ENCODE measurements around the gene STK38L.

Gene STK38L

DNA sequence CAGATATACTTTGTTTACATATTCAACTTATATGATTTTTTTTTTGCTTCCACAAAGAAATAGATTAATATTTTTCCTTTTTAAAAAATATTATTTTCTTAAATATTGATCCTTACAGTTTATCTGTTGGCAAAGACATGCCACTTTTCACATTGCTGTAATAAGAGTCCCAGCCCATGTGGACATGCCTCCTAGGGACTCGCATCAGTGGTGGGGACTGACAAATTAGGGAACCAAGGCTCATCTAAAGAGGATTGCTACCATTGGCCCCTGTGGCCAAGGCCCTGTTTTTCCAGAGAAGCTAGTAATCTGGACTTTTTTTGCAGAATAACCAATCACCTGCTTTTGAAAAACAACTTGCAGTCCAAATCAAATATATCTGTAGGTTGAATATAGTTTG is 60.8 kb downstream of the STK38L start:
- peak overlapping the region; percentile 42 for H3K27ac ChIP-seq
- no peak overlapping the region for H3K4me3 ChIP-seq (ENCODE audit: low read depth in 1 of 2, low read length in 1 of 2)
- H3K27me3 ChIP-seq: no peaks in the 10 kb centered on the region
- TF ChIP-seq, protein P1, sequence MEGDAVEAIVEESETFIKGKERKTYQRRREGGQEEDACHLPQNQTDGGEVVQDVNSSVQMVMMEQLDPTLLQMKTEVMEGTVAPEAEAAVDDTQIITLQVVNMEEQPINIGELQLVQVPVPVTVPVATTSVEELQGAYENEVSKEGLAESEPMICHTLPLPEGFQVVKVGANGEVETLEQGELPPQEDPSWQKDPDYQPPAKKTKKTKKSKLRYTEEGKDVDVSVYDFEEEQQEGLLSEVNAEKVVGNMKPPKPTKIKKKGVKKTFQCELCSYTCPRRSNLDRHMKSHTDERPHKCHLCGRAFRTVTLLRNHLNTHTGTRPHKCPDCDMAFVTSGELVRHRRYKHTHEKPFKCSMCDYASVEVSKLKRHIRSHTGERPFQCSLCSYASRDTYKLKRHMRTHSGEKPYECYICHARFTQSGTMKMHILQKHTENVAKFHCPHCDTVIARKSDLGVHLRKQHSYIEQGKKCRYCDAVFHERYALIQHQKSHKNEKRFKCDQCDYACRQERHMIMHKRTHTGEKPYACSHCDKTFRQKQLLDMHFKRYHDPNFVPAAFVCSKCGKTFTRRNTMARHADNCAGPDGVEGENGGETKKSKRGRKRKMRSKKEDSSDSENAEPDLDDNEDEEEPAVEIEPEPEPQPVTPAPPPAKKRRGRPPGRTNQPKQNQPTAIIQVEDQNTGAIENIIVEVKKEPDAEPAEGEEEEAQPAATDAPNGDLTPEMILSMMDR (IDR thresholded peaks at IDR 0.05): no peak
- H3K36me3 ChIP-seq: peaks cover 78% of the 10 kb centered on the region
- no peaks in the 10 kb centered on the region for H3K4me1 ChIP-seq (ENCODE audit: control insufficient read depth in 1 of 2, insufficient read depth in 1 of 2, low read depth in 1 of 2, low read length in 1 of 2)
- H3K9me3 ChIP-seq: no peaks in the 10 kb centered on the region

DNA sequence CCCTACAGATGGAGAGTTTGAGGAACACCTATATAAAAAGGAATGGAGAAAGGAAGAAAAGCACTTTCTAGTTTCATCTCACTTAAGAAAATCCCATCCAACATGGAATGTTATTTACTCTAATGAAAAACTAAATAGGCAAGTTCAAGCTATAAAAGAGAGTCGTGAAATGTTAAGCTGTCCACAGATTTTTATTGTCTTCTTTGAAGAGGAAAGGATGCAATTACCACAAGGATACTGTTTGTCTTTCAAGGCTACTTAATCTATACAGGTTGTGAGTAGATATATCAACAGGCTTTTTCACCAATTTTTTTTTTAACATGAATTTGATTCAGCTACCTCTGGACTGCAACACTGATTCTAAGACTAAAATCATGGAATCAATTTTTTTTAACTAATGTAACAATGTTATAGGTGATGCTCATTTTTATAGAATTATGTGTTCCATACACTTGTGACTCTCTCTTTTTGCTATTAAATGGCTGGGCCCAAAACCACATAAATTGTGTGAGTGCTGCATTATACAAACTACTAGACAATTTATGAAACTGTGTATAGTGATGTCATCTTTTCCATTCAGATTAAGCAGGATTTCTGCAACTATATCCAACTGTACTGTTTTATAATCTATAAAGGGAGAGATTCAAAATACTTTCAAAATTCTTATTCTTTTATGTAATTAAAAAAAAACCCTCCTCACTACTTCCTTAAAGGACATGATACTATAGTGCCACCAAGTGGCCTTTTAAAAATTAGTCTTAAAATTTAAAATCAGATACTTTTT is 61.8 kb downstream of the STK38L start:
- H3K27me3 ChIP-seq: no peaks in the 10 kb centered on the region
- no peaks in the 10 kb centered on the region for H3K9me3 ChIP-seq
- H3K4me3 ChIP-seq (ENCODE audit: low read depth in 1 of 2, low read length in 1 of 2): no peak overlapping the region
- H3K4me1 ChIP-seq (ENCODE audit: control insufficient read depth in 1 of 2, insufficient read depth in 1 of 2, low read depth in 1 of 2, low read length in 1 of 2): no peaks in the 10 kb centered on the region
- TF ChIP-seq, protein P1 (IDR thresholded peaks at IDR 0.05): no peak
- H3K36me3 ChIP-seq: peaks cover 78% of the 10 kb centered on the region
- peak overlapping the region; percentile 42 for H3K27ac ChIP-seq

DNA sequence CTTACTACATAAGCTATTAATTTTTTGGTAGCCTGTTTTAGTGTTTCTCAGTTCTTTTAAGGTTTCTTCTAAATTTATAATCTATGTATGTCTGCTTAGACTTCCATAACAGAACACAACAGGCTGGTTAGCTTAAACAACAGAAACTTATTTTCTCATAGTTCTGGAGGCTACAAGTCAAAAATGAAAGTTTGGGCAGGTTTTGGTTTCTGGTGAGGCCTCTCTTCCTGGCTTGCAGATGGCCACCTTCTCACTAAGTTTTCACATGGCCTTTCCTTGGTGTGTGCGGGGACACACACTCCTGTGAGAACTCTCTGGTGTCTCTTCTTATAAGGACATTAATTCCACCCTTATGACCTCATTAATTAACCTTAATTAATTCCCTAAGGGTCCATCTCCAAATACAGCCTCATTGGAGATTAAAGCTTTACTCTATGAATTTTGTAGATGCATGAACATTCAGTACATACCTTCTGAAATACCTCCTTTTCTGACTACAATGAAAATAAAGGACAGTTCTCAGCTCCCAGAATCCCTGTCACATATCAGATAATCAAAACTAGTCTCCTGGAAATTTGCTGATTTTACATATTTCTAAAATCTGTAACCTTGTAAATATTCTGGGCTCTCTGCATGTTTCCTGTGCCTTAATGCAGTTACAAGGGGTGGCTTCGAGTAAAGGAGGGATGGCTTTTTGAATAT is 65.4 kb downstream of the STK38L start:
- TF ChIP-seq, protein P1 (IDR thresholded peaks at IDR 0.05): no peak
- H3K4me1 ChIP-seq (ENCODE audit: control insufficient read depth in 1 of 2, insufficient read depth in 1 of 2, low read depth in 1 of 2, low read length in 1 of 2): no peaks in the 10 kb centered on the region
- no peaks in the 10 kb centered on the region for H3K27me3 ChIP-seq
- H3K4me3 ChIP-seq (ENCODE audit: low read depth in 1 of 2, low read length in 1 of 2): no peak overlapping the region
- H3K9me3 ChIP-seq: no peaks in the 10 kb centered on the region
- H3K36me3 ChIP-seq: peaks cover 80% of the 10 kb centered on the region
- no peak overlapping the region for H3K27ac ChIP-seq

DNA sequence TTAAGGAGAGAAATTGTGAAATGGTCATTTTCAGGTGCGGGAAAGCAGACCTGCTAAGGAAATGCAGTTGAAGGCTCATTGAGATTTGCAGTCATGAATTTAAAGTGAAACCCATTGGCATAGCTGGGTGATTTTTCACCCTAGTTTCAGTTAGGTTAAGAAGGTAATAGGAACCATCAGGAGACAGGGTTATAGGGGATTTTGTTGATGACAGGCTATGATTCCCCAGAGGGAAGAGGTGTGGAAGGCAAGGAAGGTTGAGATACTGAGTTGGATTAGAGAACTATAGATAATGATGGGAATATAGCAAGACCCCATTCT is 65.9 kb downstream of the STK38L start:
- Histone ChIP-seq H3K27me3 (no peaks in the 10 kb centered on the region), H3K4me3 (ENCODE audit: low read depth in 1 of 2, low read length in 1 of 2) (no peak overlapping the region), H3K9me3 (no peaks in the 10 kb centered on the region), H3K36me3 (peaks cover 83% of the 10 kb centered on the region), H3K4me1 (ENCODE audit: control insufficient read depth in 1 of 2, insufficient read depth in 1 of 2, low read depth in 1 of 2, low read length in 1 of 2) (no peaks in the 10 kb centered on the region), H3K27ac (no peak overlapping the region)
- TF ChIP-seq, protein P1 (IDR thresholded peaks at IDR 0.05): no peak

DNA sequence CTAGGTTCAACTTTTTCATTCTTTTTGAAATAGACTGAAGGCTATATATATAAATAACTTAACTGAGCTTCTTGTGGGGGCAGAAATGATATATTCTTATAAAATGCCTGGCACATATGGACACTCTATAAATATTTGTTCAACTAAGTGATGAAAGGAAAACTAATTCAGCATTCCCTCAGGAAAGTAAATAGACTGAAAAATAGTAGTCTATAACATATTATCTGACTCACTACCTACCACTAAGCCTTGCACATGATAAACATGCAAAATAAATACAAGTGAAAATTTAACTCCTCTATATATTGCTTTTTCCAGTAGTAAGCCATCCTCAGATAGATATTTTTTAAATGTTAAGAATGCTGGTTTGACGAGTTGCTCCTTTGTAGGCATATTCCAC is 72.9 kb downstream of the STK38L start:
- Histone ChIP-seq H3K4me3 (ENCODE audit: low read depth in 1 of 2, low read length in 1 of 2) (no peak overlapping the region), H3K36me3 (peaks cover 96% of the 10 kb centered on the region)

More for the DNA sequence above, 72.9 kb downstream of the STK38L start:
- no peaks in the 10 kb centered on the region for H3K27me3 ChIP-seq
- H3K4me1 ChIP-seq (ENCODE audit: control insufficient read depth in 1 of 2, insufficient read depth in 1 of 2, low read depth in 1 of 2, low read length in 1 of 2): no peaks in the 10 kb centered on the region
- no peak overlapping the region for H3K27ac ChIP-seq
- TF ChIP-seq, protein P1 (IDR thresholded peaks at IDR 0.05): no peak
- no peaks in the 10 kb centered on the region for H3K9me3 ChIP-seq

Measured in neutrophil (primary cell).